Measurements from ENCODE around the gene CSTB.
A peak's percentile ranks its signal among the peaks of the same experiment; 100 is the strongest.

The CSTB gene

GRCh38 chr21:43768868-43769167, 7.3 kb downstream of the CSTB start:
- Histone ChIP-seq H3K9ac (ENCODE audit: low read depth, low read length, poor library complexity) (peak overlapping the region; percentile 84), H2BK12ac (ENCODE audit: low read length) (peak overlapping the region; percentile 8), H2AFZ (ENCODE audit: low read length) (peak overlapping the region; percentile 90), H3K27ac (replicated peaks; ENCODE audit: low read length) (no peak overlapping the region), H3K4me3 (ENCODE audit: low read length in 2 of 2) (no peak overlapping the region), H3K18ac (ENCODE audit: low read length) (peak overlapping the region; percentile 95), H3K9me3 (replicated peaks in 1 of 2; ENCODE audit: control insufficient read depth in 2 of 2, insufficient read depth in 1 of 2, low read depth in 1 of 2, low read length in 2 of 2) (peaks cover 0 to 2% of the 10 kb centered on the region in 2 donors), H3K36me3 (replicated peaks in 1 of 2; ENCODE audit: control insufficient read depth in 2 of 2, insufficient read depth in 2 of 2, low read length in 2 of 2) (peaks cover 8 to 16% of the 10 kb centered on the region in 2 donors), H3K4ac (ENCODE audit: low read length) (no peak overlapping the region), H2BK120ac (ENCODE audit: low read depth, low read length) (no peak overlapping the region), H2BK5ac (ENCODE audit: low read length) (peak overlapping the region; percentile 4), H3K79me1 (ENCODE audit: low read depth, low read length) (no peaks in the 10 kb centered on the region), H2AK5ac (ENCODE audit: low read depth, low read length) (peak overlapping the region; percentile 10), H3K14ac (ENCODE audit: low read length) (no peak overlapping the region), H3K27me3 (ENCODE audit: control insufficient read depth in 3 of 3, insufficient read depth in 3 of 3, low read depth in 1 of 3, low read length in 3 of 3) (no peaks in the 10 kb centered on the region), H3K4me1 (ENCODE audit: control insufficient read depth in 2 of 2, insufficient read depth in 1 of 2, low read depth in 1 of 2, low read length in 2 of 2) (peaks cover 16 to 23% of the 10 kb centered on the region in 2 donors), H2BK15ac (ENCODE audit: low read length) (peak overlapping the region; percentile 84), H3K4me2 (ENCODE audit: insufficient read depth, low read length, poor library complexity, severe bottlenecking) (no peak overlapping the region), H4K8ac (ENCODE audit: low read depth, low read length) (no peak overlapping the region), H4K91ac (ENCODE audit: low read depth, low read length, poor library complexity) (no peak overlapping the region), H3K23ac (ENCODE audit: low read depth, low read length, poor library complexity) (peak overlapping the region; percentile 32)
- no CpG with 5 or more reads among the region's 8 CpGs for WGBS, 2 donors (ENCODE audit: extremely low coverage in 2 of 2, insufficient read length in 2 of 2, insufficient replicate concordance in 1 of 2)
- DNase-seq (ENCODE audit: low spot score) = no peak

GRCh38 chr21:43767984-43768867, 7.9 kb downstream of the CSTB start:
- Histone ChIP-seq H3K18ac (ENCODE audit: low read length) (peak overlapping the region; percentile 95), H3K4me2 (ENCODE audit: insufficient read depth, low read length, poor library complexity, severe bottlenecking) (no peak overlapping the region), H2BK5ac (ENCODE audit: low read length) (peak overlapping the region; percentile 4), H3K27ac (replicated peaks; ENCODE audit: low read length) (peak overlapping the region; percentile 0), H3K4me1 (ENCODE audit: control insufficient read depth in 2 of 2, insufficient read depth in 1 of 2, low read depth in 1 of 2, low read length in 2 of 2) (peaks cover 16 to 23% of the 10 kb centered on the region in 2 donors), H2BK120ac (ENCODE audit: low read depth, low read length) (no peak overlapping the region), H3K14ac (ENCODE audit: low read length) (peak overlapping the region; percentile 42), H3K9ac (ENCODE audit: low read depth, low read length, poor library complexity) (peak overlapping the region; percentile 84), H3K79me1 (ENCODE audit: low read depth, low read length) (no peaks in the 10 kb centered on the region), H2AFZ (ENCODE audit: low read length) (peak overlapping the region; percentile 90), H3K4ac (ENCODE audit: low read length) (peak overlapping the region; percentile 8), H3K23ac (ENCODE audit: low read depth, low read length, poor library complexity) (peak overlapping the region; percentile 32), H3K4me3 (ENCODE audit: low read length in 2 of 2) (no peak overlapping the region), H4K91ac (ENCODE audit: low read depth, low read length, poor library complexity) (peak overlapping the region; percentile 67), H3K27me3 (ENCODE audit: control insufficient read depth in 3 of 3, insufficient read depth in 3 of 3, low read depth in 1 of 3, low read length in 3 of 3) (no peaks in the 10 kb centered on the region), H4K8ac (ENCODE audit: low read depth, low read length) (peak overlapping the region; percentile 97), H2BK15ac (ENCODE audit: low read length) (peak overlapping the region; percentile 84), H2AK5ac (ENCODE audit: low read depth, low read length) (peak overlapping the region; percentile 98), H3K9me3 (replicated peaks in 1 of 2; ENCODE audit: control insufficient read depth in 2 of 2, insufficient read depth in 1 of 2, low read depth in 1 of 2, low read length in 2 of 2) (peaks cover 1 to 2% of the 10 kb centered on the region in 2 donors), H2BK12ac (ENCODE audit: low read length) (peak overlapping the region; percentile 8), H3K36me3 (replicated peaks in 1 of 2; ENCODE audit: control insufficient read depth in 2 of 2, insufficient read depth in 2 of 2, low read length in 2 of 2) (peaks cover 3 to 12% of the 10 kb centered on the region in 2 donors)
- DNase-seq (ENCODE audit: low spot score) = no peak
- WGBS, 2 donors (ENCODE audit: extremely low coverage in 2 of 2, insufficient read length in 2 of 2, insufficient replicate concordance in 1 of 2) = no CpG with 5 or more reads among the region's 34 CpGs

- Histone ChIP-seq H2BK5ac (ENCODE audit: low read length) (peak overlapping the region; percentile 4), H3K23ac (ENCODE audit: low read depth, low read length, poor library complexity) (peak overlapping the region; percentile 66), H3K27ac (replicated peaks; ENCODE audit: low read length) (peak overlapping the region; percentile 10), H3K14ac (ENCODE audit: low read length) (peak overlapping the region; percentile 76), H3K4me2 (ENCODE audit: insufficient read depth, low read length, poor library complexity, severe bottlenecking) (no peak overlapping the region), H2AK5ac (ENCODE audit: low read depth, low read length) (peak overlapping the region; percentile 98), H3K9ac (ENCODE audit: low read depth, low read length, poor library complexity) (peak overlapping the region; percentile 90), H4K91ac (ENCODE audit: low read depth, low read length, poor library complexity) (peak overlapping the region; percentile 67), H3K18ac (ENCODE audit: low read length) (peak overlapping the region; percentile 92), H3K4ac (ENCODE audit: low read length) (peak overlapping the region; percentile 91), H2BK12ac (ENCODE audit: low read length) (peak overlapping the region; percentile 2), H2BK120ac (ENCODE audit: low read depth, low read length) (no peak overlapping the region), H3K36me3 (replicated peaks in 1 of 2; ENCODE audit: control insufficient read depth in 2 of 2, insufficient read depth in 2 of 2, low read length in 2 of 2) (peaks cover 1 to 11% of the 10 kb centered on the region in 2 donors), H3K4me3 (ENCODE audit: low read length in 2 of 2) (no peak overlapping the region), H3K9me3 (replicated peaks in 1 of 2; ENCODE audit: control insufficient read depth in 2 of 2, insufficient read depth in 1 of 2, low read depth in 1 of 2, low read length in 2 of 2) (peaks cover 3 to 5% of the 10 kb centered on the region in 2 donors), H2BK15ac (ENCODE audit: low read length) (peak overlapping the region; percentile 80), H4K8ac (ENCODE audit: low read depth, low read length) (peak overlapping the region; percentile 97), H3K4me1 (ENCODE audit: control insufficient read depth in 2 of 2, insufficient read depth in 1 of 2, low read depth in 1 of 2, low read length in 2 of 2) (peaks cover 16 to 23% of the 10 kb centered on the region in 2 donors), H2AFZ (ENCODE audit: low read length) (peak overlapping the region; percentile 90), H3K79me1 (ENCODE audit: low read depth, low read length) (no peaks in the 10 kb centered on the region), H3K27me3 (ENCODE audit: control insufficient read depth in 3 of 3, insufficient read depth in 3 of 3, low read depth in 1 of 3, low read length in 3 of 3) (no peaks in the 10 kb centered on the region)
- DNase-seq (ENCODE audit: low spot score) = no peak
- no CpG with 5 or more reads among the region's 15 CpGs for WGBS, 2 donors (ENCODE audit: extremely low coverage in 2 of 2, insufficient read length in 2 of 2, insufficient replicate concordance in 1 of 2)
Observed at GRCh38 chr21:43767498-43767983, 8.6 kb downstream of the CSTB start.
